Endometrial microvascular endothelial cells (primary cell): ENCODE results near the gene HOOK2. TPM values are rescaled to one million over a fixed set of nuclear protein-coding genes. Genes with fewer than 3 reads are reported as not detected.

Experiments
- in situ Hi-C: cut with HindIII; loops from 2 replicates; pipeline ENCODE4 v1.10.0; 2017; ENCODE audit warnings: low sequenced_read_pairs, low pct_unique_long_range_greater_than_20kb; ENCODE audit errors: inconsistent ontology term
- total RNA-seq: library from RNA; depleted of rRNA; stranded (reverse); fragments of >200 nt; gene quantifications from one replicate; pipeline ENCODE4 v1.2.3, GENCODE V29; 2015; ENCODE audit errors: inconsistent ontology term

The HOOK2 gene
- total RNA-seq, 1 donor from 2014 or later: 6.6 TPM

GRCh38 chr19:12759686-12760085, 15.7 kb downstream of the HOOK2 start:
- in situ Hi-C loops: no loop called here

- in situ Hi-C loops: no loop called here
Measured at GRCh38 chr19:12757544-12758274, 17.6 kb downstream of the HOOK2 start.

- in situ Hi-C loops: no loop called here
Measured at GRCh38 chr19:12756150-12756883, 19.0 kb downstream of the HOOK2 start.

- in situ Hi-C loops: no loop called here
Measured at GRCh38 chr19:12754465-12755196, 20.7 kb downstream of the HOOK2 start.

GRCh38 chr19:12752056-12752781, 23.1 kb downstream of the HOOK2 start:
- in situ Hi-C loops: no loop called here

GRCh38 chr19:12751635-12752034, 23.7 kb downstream of the HOOK2 start, which contains the start of gene BEST2:
BEST2 (plus strand) TSS chr19:12751791; CDS start chr19:12752593, 802 bp downstream.
- in situ Hi-C loops: no loop called here

- in situ Hi-C loops: no loop called here
Measured at GRCh38 chr19:12750851-12751250, 24.5 kb downstream of the HOOK2 start.

GRCh38 chr19:12749938-12750521, 25.3 kb downstream of the HOOK2 start:
- in situ Hi-C loops: no loop called here

- in situ Hi-C loops: no loop called here
Measured at GRCh38 chr19:12748489-12748888, 26.9 kb downstream of the HOOK2 start.

- in situ Hi-C loops: no loop called here
Measured at GRCh38 chr19:12745166-12745897, 30.0 kb downstream of the HOOK2 start.

GRCh38 chr19:12737835-12738351, 37.5 kb downstream of the HOOK2 start:
- in situ Hi-C loops: no loop called here

GRCh38 chr19:12736995-12737834, 38.1 kb downstream of the HOOK2 start, which contains the start of gene GET3:
GET3 (plus strand) TSS chr19:12737497; CDS start chr19:12737506, 9 bp downstream.
- in situ Hi-C loops: no loop called here

- in situ Hi-C loops: no loop called here
Measured at GRCh38 chr19:12733369-12734214, 41.8 kb downstream of the HOOK2 start.

GRCh38 chr19:12731337-12731736, 44.0 kb downstream of the HOOK2 start:
- in situ Hi-C loops: no loop called here

- in situ Hi-C loops: no loop called here
Measured at GRCh38 chr19:12730064-12730463, 45.3 kb downstream of the HOOK2 start.
